T-cell (primary cell): ENCODE measurements around the gene SUGP1. TPM values are rescaled to one million over a fixed set of nuclear protein-coding genes. Genes with fewer than 3 reads are reported as not detected.
A peak's percentile ranks its signal among the peaks of the same experiment; 100 is the strongest.

ENCODE experiments used
- ATAC-seq, 4 experiments: fragments of 200-7000 bp in 3 of 4; fragments of 150-1000 bp in 1 of 4; cut with Tn5 transposase; replicated peaks in 1 of 4; 1 replicate in 3 of 4; 2 replicates in 1 of 4; pipeline ENCODE4 v1.10.0; 2021; ENCODE audit warnings: moderate library complexity in 3 of 4, mild to moderate bottlenecking in 2 of 4, moderate number of reproducible peaks in 1 of 4
- CTCF ChIA-PET, 2 donors: fragments of 300-600 bp; sonication (Branson Sonifier 250); formaldehyde crosslinking; loops; one replicate each; lab custom pipeline; 2022; ENCODE audit warnings: antibody characterized with exemption in 2 of 2; lab: Charles Lee
- POLR2A ChIA-PET, 2 donors: fragments of 300-600 bp; sonication (Branson Sonifier 250); formaldehyde crosslinking; loops; one replicate each; lab custom pipeline; 2022; ENCODE audit warnings: antibody characterized with exemption in 2 of 2; lab: Charles Lee
- DNase-seq, 35 experiments: peaks; one replicate each; pipeline versions ENCODE4 v3.0.0 to v3.0.0-alpha.2; 2013 to 2023
- H3K27ac ChIP-seq: one replicate; pipeline ENCODE4 v1.5.1; 2013; ENCODE audit warnings: low read length
- H3K27me3 ChIP-seq, 2 experiments: replicated peaks in 1 of 2; 1 replicate in 1 of 2; 2 replicates in 1 of 2; pipeline versions ENCODE4 v1.6.1 to v1.7.0; 2013; ENCODE audit warnings: low read length in 1 of 2, mixed read lengths in 1 of 2; ENCODE audit not compliant: control insufficient read depth in 2 of 2, insufficient read depth in 2 of 2; ENCODE audit errors: extremely low read depth in 1 of 2
- H3K36me3 ChIP-seq, 2 donors: 1 replicate in 1 of 2; 2 replicates in 1 of 2; pipeline versions ENCODE4 v1.6.1 to v1.7.0; 2013; ENCODE audit warnings: low read length in 1 of 2; ENCODE audit not compliant: control insufficient read depth in 2 of 2, insufficient read depth in 1 of 2; ENCODE audit errors: extremely low read depth in 1 of 2
- H3K4me1 ChIP-seq, 2 experiments: 1 replicate in 1 of 2; 2 replicates in 1 of 2; pipeline versions ENCODE4 v1.6.1 to v1.7.0; 2013; ENCODE audit warnings: low read length in 2 of 2, mixed read lengths in 1 of 2; ENCODE audit not compliant: insufficient read depth in 2 of 2, control insufficient read depth in 1 of 2; ENCODE audit errors: extremely low read depth in 1 of 2
- H3K4me3 ChIP-seq, 2 donors: 1 replicate in 1 of 2; 2 replicates in 1 of 2; pipeline versions ENCODE4 v1.5.1 to v1.7.0; 2013; ENCODE audit warnings: mild to moderate bottlenecking in 2 of 2, low read length in 1 of 2, moderate library complexity in 1 of 2; ENCODE audit not compliant: control insufficient read depth in 1 of 2; ENCODE audit errors: extremely low read depth in 1 of 2
- H3K9me3 ChIP-seq: 2 replicates; pipeline ENCODE4 v1.7.0; 2013
- H3K27ac Mint-ChIP-seq, 2 donors: one replicate each; pipeline ENCODE4 v1.8.0; 2020 to 2021; ENCODE audit warnings: mild to moderate bottlenecking in 2 of 2, mixed read lengths in 2 of 2
- H3K27me3 Mint-ChIP-seq, 2 donors: one replicate each; pipeline ENCODE4 v1.8.0; 2021 to 2022; ENCODE audit warnings: mixed read lengths in 2 of 2
- H3K36me3 Mint-ChIP-seq: one replicate; pipeline ENCODE4 v1.8.0; 2021; ENCODE audit warnings: mixed read lengths
- H3K4me1 Mint-ChIP-seq, 3 donors: one replicate each; pipeline ENCODE4 v1.8.0; 2020 to 2022; ENCODE audit warnings: mixed read lengths in 3 of 3, mild to moderate bottlenecking in 1 of 3
- H3K4me3 Mint-ChIP-seq, 3 donors: one replicate each; pipeline ENCODE4 v1.8.0; 2020 to 2022; ENCODE audit warnings: mild to moderate bottlenecking in 3 of 3, mixed read lengths in 3 of 3, moderate library complexity in 3 of 3
- H3K9me3 Mint-ChIP-seq, 3 donors: one replicate each; pipeline ENCODE4 v1.8.0; 2020 to 2022; ENCODE audit warnings: mixed read lengths in 3 of 3
- WGBS: methylation state at CpG from one replicate; pipeline ENCODE4 v1.1.5; 2013; ENCODE audit warnings: missing lambda C conversion rate; ENCODE audit not compliant: insufficient coverage; 5-methylcytosine and 5-hydroxymethylcytosine counted together
- total RNA-seq, 35 experiments: library from RNA in 6 of 35; stranded (reverse) in 6 of 35; fragments of 120-200 nt in 1 of 35; gene quantifications; one replicate each; pipeline versions ENCODE4 v1.2.1 to v1.2.4 and lab custom pipeline; 2013 to 2026

Gene SUGP1
- total RNA-seq, 5 donors from 2014 or later (not counting 1 experiment from before 2014, with no cell fraction given) = 59.5 to 89.8 (median 87.4) TPM

DNA sequence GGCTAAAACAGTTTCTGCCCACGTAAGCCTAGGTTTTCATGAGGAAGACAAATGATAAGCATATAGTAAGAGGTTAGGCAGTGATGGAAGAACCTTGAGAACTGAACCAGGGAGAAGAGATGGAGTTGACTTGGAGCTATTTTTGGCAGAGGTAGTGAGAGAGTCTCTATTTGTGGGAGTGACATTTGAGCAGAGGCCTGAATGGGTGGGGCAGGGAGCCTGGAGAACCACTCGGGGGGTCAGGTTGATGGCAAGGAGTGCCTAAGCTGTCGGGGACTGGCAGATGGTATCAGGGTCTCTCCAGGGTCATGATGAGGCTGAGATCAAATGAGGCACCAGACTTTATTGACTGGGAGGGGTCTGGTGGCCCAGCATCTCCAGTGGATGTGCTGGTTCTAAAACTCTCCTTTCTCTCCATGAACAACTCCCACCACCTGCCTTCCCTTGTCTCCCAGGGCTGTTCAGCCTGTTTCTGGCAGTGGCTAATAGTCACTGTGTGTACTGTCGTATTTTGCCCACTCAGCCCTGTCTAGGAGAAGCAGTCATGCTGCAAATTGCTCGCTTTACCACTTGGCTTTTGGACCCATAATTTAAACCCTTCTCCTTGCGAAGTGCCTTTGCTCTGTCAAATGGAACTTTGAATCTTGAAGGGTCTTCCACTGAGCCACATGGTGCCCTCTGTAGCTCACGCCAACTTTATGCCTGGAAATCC, 3.9 kb upstream of the SUGP1 start:
- Mint-ChIP-seq H3K36me3 (peaks cover 28% of the 10 kb centered on the region), H3K9me3 (no peaks in the 10 kb centered on the region), H3K4me3 (peak overlapping the region in 1 of 3 donors; percentile 34), H3K4me1 (peaks cover 53 to 61% (median 59%) of the 10 kb centered on the region in 3 donors), H3K27ac (peak overlapping the region in 1 of 2 donors; percentile 25), H3K27me3 (no peaks in the 10 kb centered on the region)
- Histone ChIP-seq H3K4me3 (no peak overlapping the region), H3K27me3 (no peaks in the 10 kb centered on the region), H3K27ac (no peak overlapping the region), H3K36me3 (peaks cover 19 to 25% of the 10 kb centered on the region in 2 donors), H3K9me3 (no peaks in the 10 kb centered on the region), H3K4me1 (peaks cover 16 to 58% of the 10 kb centered on the region in 2 experiments)
- ATAC-seq (no peak), DNase-seq (no peak)
- ChIA-PET POLR2A (interaction anchor here (0.5 to 0.6 kb wide), 2 partner anchors 9 to 118 kb away, joined by 3 to 6 read pairs; no protein-coding TSS in a partner anchor), CTCF (no interaction called here)
- 97% methylated on average over 6 of the region's 7 CpGs for WGBS

DNA sequence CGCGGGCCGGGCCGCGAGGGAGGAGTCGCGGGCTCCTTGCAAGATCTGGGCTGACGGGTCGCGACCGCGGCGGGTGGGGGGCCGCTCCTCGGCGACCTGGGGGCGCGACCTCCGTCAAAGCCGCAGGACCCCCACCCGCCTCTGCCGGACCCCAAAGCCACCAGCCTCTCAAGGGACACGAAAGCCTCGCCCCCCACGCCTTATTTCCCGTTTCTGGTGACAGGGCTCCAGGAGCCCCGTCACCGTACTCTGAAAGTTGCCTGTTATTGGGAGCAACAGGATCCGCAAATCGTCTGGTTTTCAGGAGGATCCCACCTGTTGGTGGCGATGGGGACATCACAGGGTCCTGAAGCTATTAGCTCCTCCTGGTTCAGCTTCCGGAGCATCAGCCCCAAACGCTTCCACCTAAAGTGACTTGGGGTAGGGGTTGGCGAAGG, 850 bp upstream of the SUGP1 start:
- no peaks in the 10 kb centered on the region for H3K27me3 ChIP-seq
- Mint-ChIP-seq H3K27ac (peak overlapping the region; percentile 99 to 100), H3K27me3 (no peaks in the 10 kb centered on the region), H3K4me3 (peak overlapping the region; percentile 92 to 95 (median 95)), H3K4me1 (peaks cover 51 to 59% (median 59%) of the 10 kb centered on the region in 3 donors), H3K9me3 (no peaks in the 10 kb centered on the region), H3K36me3 (peaks cover 25% of the 10 kb centered on the region)
- peak overlapping the region; percentile 96 to 99 for H3K4me3 ChIP-seq
- POLR2A ChIA-PET = no interaction called here
- CTCF ChIA-PET = no interaction called here
- H3K4me1 ChIP-seq = peaks cover 13 to 62% of the 10 kb centered on the region in 2 experiments
- peaks cover 5 to 18% of the 10 kb centered on the region in 2 donors for H3K36me3 ChIP-seq
- WGBS = 0% methylated on average over 31 of the region's 34 CpGs
- H3K27ac ChIP-seq = peak overlapping the region; percentile 97
- ATAC-seq (peak in 1 of 4 experiments; percentile 1), DNase-seq (peak in 3 of 35 experiments; percentile 6 to 38 (median 6))
- no peaks in the 10 kb centered on the region for H3K9me3 ChIP-seq

DNA sequence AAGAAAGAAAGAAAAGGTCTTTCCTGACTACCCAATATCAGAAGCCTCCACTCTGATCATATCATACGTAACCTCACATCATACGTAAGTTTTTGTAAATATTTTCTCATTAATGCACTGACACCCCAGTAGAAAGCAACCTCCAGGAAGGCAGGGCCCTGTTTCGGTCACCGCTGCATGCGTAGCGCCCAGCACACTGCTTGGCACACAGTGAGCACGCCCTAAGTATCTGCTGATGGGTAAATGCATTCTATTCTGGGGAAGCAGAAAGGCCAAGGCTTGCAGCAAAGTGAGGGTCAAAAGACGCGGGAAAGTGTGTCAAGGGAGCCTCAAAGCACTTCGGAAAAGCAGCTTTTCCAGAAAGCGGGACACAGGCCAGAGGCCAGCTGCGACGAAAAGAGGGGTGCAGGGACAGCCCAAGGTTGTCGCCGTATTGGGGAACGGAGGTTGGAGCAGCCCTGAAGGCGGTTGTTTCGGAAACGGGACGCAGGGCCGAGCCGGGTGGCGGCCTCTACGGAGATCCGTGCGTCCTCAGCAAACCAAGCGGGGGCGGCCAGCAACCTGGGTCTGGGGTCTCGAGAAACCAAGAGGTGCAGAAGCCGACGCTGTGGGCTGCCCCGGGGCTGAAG, 463 bp downstream of the SUGP1 start:
- ChIA-PET CTCF (no interaction called here), POLR2A (no interaction called here)
- peak in 2 of 35 experiments; percentile 5 to 16 for DNase-seq
- 6% methylated on average over 30 of the region's 32 CpGs for WGBS
- peaks cover 47 to 57% (median 52%) of the 10 kb centered on the region in 3 donors for H3K4me1 Mint-ChIP-seq
- no peak for ATAC-seq
- Histone ChIP-seq H3K9me3 (no peaks in the 10 kb centered on the region), H3K27ac (peak overlapping the region; percentile 97), H3K36me3 (peaks cover 10 to 14% of the 10 kb centered on the region in 2 donors), H3K4me3 (peak overlapping the region; percentile 96 to 99), H3K4me1 (peaks cover 13 to 58% of the 10 kb centered on the region in 2 experiments), H3K27me3 (no peaks in the 10 kb centered on the region)
- H3K4me3 Mint-ChIP-seq = peak overlapping the region; percentile 92 to 95 (median 95)
- H3K27ac Mint-ChIP-seq = peak overlapping the region; percentile 99 to 100
- no peaks in the 10 kb centered on the region for H3K27me3 Mint-ChIP-seq
- no peaks in the 10 kb centered on the region for H3K9me3 Mint-ChIP-seq
- H3K36me3 Mint-ChIP-seq = peaks cover 25% of the 10 kb centered on the region

- Mint-ChIP-seq H3K27me3 (no peaks in the 10 kb centered on the region), H3K9me3 (no peaks in the 10 kb centered on the region), H3K27ac (no peak overlapping the region), H3K4me1 (peaks cover 29% of the 10 kb centered on the region in 3 donors), H3K4me3 (no peak overlapping the region), H3K36me3 (peaks cover 23% of the 10 kb centered on the region)
- H3K4me3 ChIP-seq = no peak overlapping the region
- no peaks in the 10 kb centered on the region for H3K9me3 ChIP-seq
- ATAC-seq (no peak), DNase-seq (no peak)
- peaks cover 10 to 28% of the 10 kb centered on the region in 2 donors for H3K36me3 ChIP-seq
- CTCF ChIA-PET = interaction anchor here in 1 of 2 donors (0.5 kb wide), 1 partner anchor 1578 kb away, joined by 4 read pairs; no protein-coding TSS in a partner anchor
- H3K27me3 ChIP-seq = no peaks in the 10 kb centered on the region
- H3K27ac ChIP-seq = no peak overlapping the region
- POLR2A ChIA-PET = interaction anchor here in 1 of 2 donors (0.6 kb wide), 1 partner anchor 247 kb away, joined by 3 read pairs; no protein-coding TSS in a partner anchor
- peaks cover 8 to 25% of the 10 kb centered on the region in 2 experiments for H3K4me1 ChIP-seq
- WGBS = 100% methylated on average over 1 of the region's 1 CpG
Measured at GRCh38 chr19:19316082-19316481, 4.2 kb downstream of the SUGP1 start.

DNA sequence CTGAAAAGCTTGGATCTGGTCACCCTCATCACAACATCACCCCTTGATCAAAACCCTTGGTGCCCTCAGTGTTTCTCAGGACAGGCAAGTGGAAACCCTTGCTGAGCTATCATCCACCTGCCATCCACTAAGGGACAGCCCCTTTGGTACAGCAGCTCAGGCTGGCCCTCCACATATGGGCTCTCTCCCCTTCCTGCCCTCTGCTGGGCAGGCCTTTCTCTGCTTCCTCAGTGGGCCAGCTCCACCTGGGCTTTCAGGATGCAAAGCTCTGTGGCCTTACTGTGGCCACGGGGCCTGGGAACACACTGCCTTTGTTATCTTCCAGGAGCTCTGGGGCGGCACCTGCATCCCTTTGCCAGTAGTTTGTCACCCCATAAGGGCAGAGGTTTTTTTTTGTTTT, 4.9 kb downstream of the SUGP1 start:
- 100% methylated on average over 1 of the region's 2 CpGs for WGBS
- Mint-ChIP-seq H3K27ac (no peak overlapping the region), H3K9me3 (no peaks in the 10 kb centered on the region), H3K4me1 (peaks cover 29% of the 10 kb centered on the region in 3 donors), H3K4me3 (no peak overlapping the region), H3K27me3 (no peaks in the 10 kb centered on the region), H3K36me3 (peaks cover 25% of the 10 kb centered on the region)
- Histone ChIP-seq H3K36me3 (peaks cover 10 to 29% of the 10 kb centered on the region in 2 donors), H3K27me3 (no peaks in the 10 kb centered on the region), H3K4me3 (no peak overlapping the region), H3K9me3 (no peaks in the 10 kb centered on the region), H3K27ac (no peak overlapping the region), H3K4me1 (peaks cover 8 to 25% of the 10 kb centered on the region in 2 experiments)
- DNase-seq (no peak), ATAC-seq (no peak)
- ChIA-PET POLR2A (no interaction called here), CTCF (interaction anchor here in 1 of 2 donors (0.5 kb wide), 1 partner anchor 1577 kb away, joined by 4 read pairs; no protein-coding TSS in a partner anchor)

GRCh38 chr19:19308373-19308772, 11.9 kb downstream of the SUGP1 start:
- WGBS = 99% methylated on average over 7 of the region's 10 CpGs
- peaks cover 0 to 3% (median 3%) of the 10 kb centered on the region in 3 donors for H3K4me1 Mint-ChIP-seq
- no peaks in the 10 kb centered on the region for H3K9me3 ChIP-seq
- peaks cover 22 to 78% of the 10 kb centered on the region in 2 donors for H3K36me3 ChIP-seq
- no peak for DNase-seq
- no peak overlapping the region for H3K4me3 Mint-ChIP-seq
- ChIA-PET POLR2A (no interaction called here), CTCF (no interaction called here)
- H3K27me3 Mint-ChIP-seq = no peaks in the 10 kb centered on the region
- no peaks in the 10 kb centered on the region for H3K27me3 ChIP-seq
- no peaks in the 10 kb centered on the region for H3K4me1 ChIP-seq
- H3K27ac ChIP-seq = no peak overlapping the region
- H3K36me3 Mint-ChIP-seq = peaks cover 29% of the 10 kb centered on the region
- ATAC-seq = no peak
- no peak overlapping the region for H3K4me3 ChIP-seq
- no peaks in the 10 kb centered on the region for H3K9me3 Mint-ChIP-seq
- H3K27ac Mint-ChIP-seq = no peak overlapping the region
